ENCODE measurements around the gene TEX54.

TEX54 gene

DNA sequence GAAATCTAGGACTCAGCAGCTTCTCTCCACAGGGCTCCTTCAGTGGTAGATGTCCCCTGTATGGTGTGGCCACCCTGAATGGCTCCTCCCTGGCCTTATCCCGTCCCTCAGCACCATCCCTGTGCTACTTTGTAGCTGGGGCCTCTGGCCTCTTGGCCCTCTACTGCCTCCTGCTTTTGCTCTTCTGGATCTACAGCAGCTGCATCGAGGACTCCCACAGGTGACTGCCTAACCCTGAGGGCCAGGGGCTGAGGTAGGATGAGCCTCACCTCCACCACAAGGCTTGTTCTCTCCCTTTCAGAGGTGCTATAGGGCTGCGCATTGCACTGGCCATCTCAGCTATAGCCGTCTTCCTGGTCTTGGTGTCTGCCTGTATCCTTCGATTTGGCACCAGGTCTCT, 43.6 kb downstream of the TEX54 start:
- peak; percentile 34 for DNase-seq (ENCODE audit: low spot score)

GRCh38 chr11:62787005-62787759, 45.5 kb downstream of the TEX54 start, which contains the start of gene TMEM179B:
Gene TMEM179B (plus strand): TSS chr11:62787402. CDS start chr11:62787432, 30 bp downstream.
- peak; percentile 99 for DNase-seq (ENCODE audit: low spot score)

DNA sequence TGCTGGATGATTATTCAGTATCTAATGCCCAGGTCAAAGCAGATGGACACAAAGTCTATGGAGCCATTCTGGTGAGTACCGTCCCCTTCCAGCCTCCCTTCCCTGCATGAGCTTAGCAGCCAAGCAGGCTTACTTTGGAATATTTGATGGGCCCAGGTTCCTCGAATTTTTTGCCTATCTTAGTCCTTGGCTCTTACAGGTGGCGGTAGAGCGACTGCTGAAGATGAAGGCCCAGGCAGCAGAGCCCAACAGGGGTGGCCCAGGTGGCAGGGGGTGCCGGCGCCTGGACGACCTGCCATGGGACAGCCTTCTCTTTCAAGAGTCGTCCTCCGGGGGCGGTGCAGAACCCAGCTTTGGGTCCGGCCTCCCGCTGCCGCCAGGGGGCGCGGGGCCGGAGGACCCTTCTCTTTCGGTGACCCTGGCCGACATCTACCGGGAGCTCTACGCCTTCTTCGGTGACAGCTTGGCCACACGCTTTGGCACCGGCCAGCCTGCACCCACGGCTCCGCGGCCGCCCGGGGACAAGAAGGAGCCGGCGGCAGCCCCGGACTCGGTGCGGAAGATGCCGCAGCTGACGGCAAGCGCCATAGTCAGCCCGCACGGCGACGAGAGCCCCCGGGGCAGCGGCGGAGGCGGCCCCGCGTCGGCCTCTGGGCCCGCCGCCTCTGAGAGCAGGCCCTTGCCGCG, 46.2 kb downstream of the TEX54 start:
- peak; percentile 81 for DNase-seq (ENCODE audit: low spot score)

DNA sequence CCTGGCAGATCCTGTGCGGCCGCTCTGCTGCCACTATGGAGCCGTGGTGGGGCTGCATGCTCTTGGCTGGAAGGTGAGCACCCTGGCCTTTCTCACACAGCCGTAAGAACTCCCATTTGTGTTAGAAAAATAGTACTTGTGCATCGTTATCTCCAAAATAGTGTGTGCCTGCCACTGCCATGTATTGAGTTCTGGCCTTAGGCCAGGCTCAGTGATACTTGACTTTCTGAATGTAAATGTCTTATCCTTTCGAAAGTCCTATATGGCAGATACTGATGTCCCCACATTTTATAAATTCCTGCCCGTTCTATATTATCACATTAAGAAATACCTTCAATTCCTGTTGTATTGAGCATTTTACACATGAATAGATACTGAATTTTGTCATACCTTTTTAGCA, 49.9 kb downstream of the TEX54 start:
- no peak for DNase-seq (ENCODE audit: low spot score)

All from cerebellar cortex (tissue), 1 donor.